HG03097 (cell line): ENCODE data around the gene STX18.

Source experiments
- ATAC-seq: cut with Tn5 transposase; IDR thresholded peaks from one replicate; pipeline ENCODE4 v1.9.1; 2021; ENCODE audit not compliant: unreplicated experiment, low FRiP score

STX18 gene

GRCh38 chr4:4388836-4389575, 152.8 kb downstream of the STX18 start:
- ATAC-seq, result no peak

- no peak for ATAC-seq
Observed at GRCh38 chr4:4388311-4388790, 153.5 kb downstream of the STX18 start.

GRCh38 chr4:4387531-4388310, 154.1 kb downstream of the STX18 start:
- ATAC-seq, result no peak

- ATAC-seq, result no peak
Observed at GRCh38 chr4:4386736-4387392, 155.0 kb downstream of the STX18 start, which contains the start of gene NSG1. TSS of gene NSG1 (plus strand) at chr4:4387102. CDS start at chr4:4387630, 528 bp downstream.

GRCh38 chr4:4386296-4386735, 155.5 kb downstream of the STX18 start:
- ATAC-seq, result no peak

- no peak for ATAC-seq
Observed at GRCh38 chr4:4385729-4386295, 156.0 kb downstream of the STX18 start.

GRCh38 chr4:4384837-4385236, 157.0 kb downstream of the STX18 start:
- ATAC-seq, result no peak

GRCh38 chr4:4383085-4383484, 158.8 kb downstream of the STX18 start:
- no peak for ATAC-seq

GRCh38 chr4:4379540-4380087, 162.2 kb downstream of the STX18 start:
- no peak for ATAC-seq

- ATAC-seq, result no peak
Observed at GRCh38 chr4:4377732-4378460, 164.0 kb downstream of the STX18 start.

- no peak for ATAC-seq
Observed at GRCh38 chr4:4377191-4377590, 164.7 kb downstream of the STX18 start.

GRCh38 chr4:4376074-4376473, 165.8 kb downstream of the STX18 start:
- no peak for ATAC-seq

GRCh38 chr4:4374388-4375098, 167.3 kb downstream of the STX18 start:
- no peak for ATAC-seq
